SK-N-SH (cell line): Measurements from ENCODE around the gene KCNQ5. TPM values are rescaled to one million over a fixed set of nuclear protein-coding genes. Genes with fewer than 3 reads are reported as not detected.

Experiments
- CTCF ChIA-PET: fragments of 300-600, 350-600 bp; formaldehyde crosslinking; extraction: SDS; loops from one replicate; lab custom pipeline; 2021; lab: Yijun Ruan, JAX
- POLR2A ChIA-PET: fragments of 350-600 bp; sonication (Branson Sonifier 250); formaldehyde crosslinking; extraction: SDS; loops from one replicate; lab custom pipeline; 2020; ENCODE audit warnings: antibody characterized with exemption, inconsistent platforms; lab: Yijun Ruan, JAX
- DNase-seq: peaks from one replicate; pipeline ENCODE4 v3.0.0; 2012
- H2AFZ ChIP-seq: fragments of 200-600 bp; sonication (generic); 2 replicates; pipeline ENCODE4 v1.8.1; 2016; ENCODE audit warnings: antibody characterized with exemption, mild to moderate bottlenecking, low read depth
- H3F3A ChIP-seq: fragments of 200-600 bp; sonication (generic); replicated peaks from 2 replicates; pipeline ENCODE3; 2016; ENCODE audit warnings: antibody characterized with exemption, mild to moderate bottlenecking; ENCODE audit not compliant: insufficient read depth
- H3K27ac ChIP-seq, 2 experiments: fragments of 200-500 bp in 1 of 2; fragments of 200-600 bp in 1 of 2; sonication (Bioruptor generic) in 1 of 2; sonication (generic), shearing (Covaris generic) in 1 of 2; 2 replicates each; pipeline versions ENCODE4 v1.5.1 to v1.6.1; 2014 to 2016; ENCODE audit warnings: low read depth in 2 of 2, inconsistent platforms in 1 of 2, low read length in 1 of 2, mild to moderate bottlenecking in 1 of 2, mixed read lengths in 1 of 2
- H3K27me3 ChIP-seq: fragments of 200-600 bp; sonication (generic), shearing (Covaris generic); 2 replicates; pipeline ENCODE4 v1.6.1; 2016; ENCODE audit warnings: mixed run types; ENCODE audit not compliant: insufficient read depth
- H3K36me3 ChIP-seq, 2 experiments: fragments of 200-500 bp in 1 of 2; fragments of 200-600 bp in 1 of 2; sonication (Bioruptor generic) in 1 of 2; sonication (generic) in 1 of 2; replicated peaks in 1 of 2; 2 replicates each; pipeline versions ENCODE3 to v1.5.1; 2014 to 2016; ENCODE audit warnings: low read length in 1 of 2, mild to moderate bottlenecking in 1 of 2; ENCODE audit not compliant: insufficient read depth in 2 of 2, control insufficient read depth in 1 of 2
- H3K4me1 ChIP-seq, 2 experiments: fragments of 200-500 bp in 1 of 2; fragments of 200-600 bp in 1 of 2; sonication (Bioruptor generic) in 1 of 2; sonication (generic), shearing (Covaris generic) in 1 of 2; 2 replicates each; pipeline versions ENCODE4 v1.5.1 to v1.6.1; 2014 to 2016; ENCODE audit warnings: low read depth in 1 of 2, low read length in 1 of 2, mixed run types in 1 of 2; ENCODE audit not compliant: insufficient read depth in 2 of 2, control insufficient read depth in 1 of 2
- H3K4me2 ChIP-seq: fragments of 200-600 bp; sonication (generic), shearing (Covaris generic); 2 replicates; pipeline ENCODE4 v1.6.1; 2017; ENCODE audit warnings: mixed run types
- H3K4me3 ChIP-seq, 2 experiments: fragments of 200-500 bp in 1 of 2; fragments of 200-600 bp in 1 of 2; sonication (Bioruptor generic) in 1 of 2; sonication (generic), shearing (Covaris generic) in 1 of 2; 2 replicates each; pipeline versions ENCODE4 v1.5.1 to v1.8.1; 2014 to 2016; ENCODE audit warnings: low read depth in 2 of 2, inconsistent platforms in 1 of 2, low read length in 1 of 2, mild to moderate bottlenecking in 1 of 2, mixed read lengths in 1 of 2, moderate library complexity in 1 of 2
- H3K79me2 ChIP-seq: fragments of 200-600 bp; sonication (generic); 2 replicates; pipeline ENCODE4 v1.8.1; 2017; ENCODE audit warnings: mild to moderate bottlenecking; ENCODE audit not compliant: insufficient read depth
- H3K9ac ChIP-seq: fragments of 200-600 bp; sonication (generic); 2 replicates; pipeline ENCODE4 v1.6.1; 2017; ENCODE audit warnings: mixed run types
- H3K9me2 ChIP-seq: fragments of 200-600 bp; sonication (generic); 2 replicates; pipeline ENCODE4 v1.6.1; 2017; ENCODE audit warnings: mixed run types
- H3K9me3 ChIP-seq: fragments of 200-600 bp; sonication (generic); 2 replicates; pipeline ENCODE4 v1.6.1; 2017; ENCODE audit warnings: mixed run types, mild to moderate bottlenecking, moderate library complexity
- H4K20me1 ChIP-seq: fragments of 200-600 bp; sonication (generic); 2 replicates; pipeline ENCODE4 v1.6.1; 2017; ENCODE audit warnings: mild to moderate bottlenecking, mixed run types; ENCODE audit not compliant: insufficient read depth
- CTCF ChIP-seq: fragments of 200-600 bp; sonication (generic); IDR thresholded peaks from 2 replicates; pipeline ENCODE4 v1.6.1; 2017; ENCODE audit warnings: antibody characterized with exemption, mild to moderate bottlenecking, moderate library complexity
- ELF1 ChIP-seq: IDR thresholded peaks from 2 replicates; pipeline ENCODE4 v1.4.0; 2012
- EP300 ChIP-seq, 2 experiments: IDR thresholded peaks; 2 replicates each; pipeline versions ENCODE4 v1.4.0 to v1.6.1; 2012; ENCODE audit warnings: borderline replicate concordance in 1 of 2, low read depth in 1 of 2, low read length in 1 of 2
- FOXM1 ChIP-seq: IDR thresholded peaks from 2 replicates; pipeline ENCODE4 v1.4.0; 2012; ENCODE audit warnings: low read depth, mild to moderate bottlenecking
- GABPA ChIP-seq: IDR thresholded peaks from 2 replicates; pipeline ENCODE4 v1.4.0; 2012; ENCODE audit warnings: low read depth, mild to moderate bottlenecking
- IRF3 ChIP-seq: fragments of 150-350 bp; IDR thresholded peaks from 2 replicates; pipeline ENCODE4 v1.6.1; 2016; ENCODE audit warnings: mild to moderate bottlenecking, low read depth, low read length
- RAD21 ChIP-seq: IDR thresholded peaks from 2 replicates; pipeline ENCODE4 v1.6.1; 2012; ENCODE audit warnings: mild to moderate bottlenecking, low read length
- RCOR1 ChIP-seq: fragments of 150-350 bp; IDR thresholded peaks from 2 replicates; pipeline ENCODE4 v1.6.1; 2017; ENCODE audit warnings: antibody characterized with exemption, low read length
- SIN3A ChIP-seq: IDR thresholded peaks from 2 replicates; pipeline ENCODE4 v1.6.1; 2012; ENCODE audit warnings: low read depth, mild to moderate bottlenecking, low read length, moderate library complexity, borderline replicate concordance
- SMC3 ChIP-seq: IDR thresholded peaks from 2 replicates; pipeline ENCODE4 v1.6.1; 2012; ENCODE audit warnings: low read depth, low read length, improper control_type of control experiment
- TAF1 ChIP-seq: IDR thresholded peaks from 2 replicates; pipeline ENCODE4 v1.6.1; 2012; ENCODE audit warnings: low read depth, mild to moderate bottlenecking, low read length, moderate library complexity, borderline replicate concordance
- TCF12 ChIP-seq: IDR thresholded peaks from 2 replicates; pipeline ENCODE4 v1.4.0; 2012
- YY1 ChIP-seq: IDR thresholded peaks from 2 replicates; pipeline ENCODE4 v1.4.0; 2012; ENCODE audit warnings: low read depth, mild to moderate bottlenecking
- WGBS: methylation state at CpG from one replicate; pipeline ENCODE4 v1.1.6; 2017; ENCODE audit warnings: low lambda C conversion rate; 5-methylcytosine and 5-hydroxymethylcytosine counted together
- polyA plus RNA-seq, 3 experiments: library from polyadenylated mRNA; depleted of rRNA; stranded (reverse); fragments of >200 nt; gene quantifications; 2 replicates each; pipeline ENCODE4 v1.2.3, GENCODE V29; 2012

Gene KCNQ5
- polyA plus RNA-seq, 1 of the 3 experiments (the other 2 are of a cell fraction), result 3.2 TPM

- Histone ChIP-seq H4K20me1 (no peaks in the 10 kb centered on the region), H3K27ac (no peak overlapping the region), H3K9me2 (no peaks in the 10 kb centered on the region), H3K4me3 (no peak overlapping the region), H3K9me3 (no peaks in the 10 kb centered on the region), H3K9ac (no peak overlapping the region), H2AFZ (no peak overlapping the region), H3K4me2 (no peak overlapping the region), H3K36me3 (peaks cover 0 to 19% of the 10 kb centered on the region in 2 experiments), H3K79me2 (no peaks in the 10 kb centered on the region), H3K27me3 (no peaks in the 10 kb centered on the region), H3K4me1 (peaks cover 0 to 4% of the 10 kb centered on the region in 2 experiments; a peak in 1 of 4 replicates), H3F3A (peaks cover 8% of the 10 kb centered on the region)
- 93% methylated on average over 34 of the region's 41 CpGs for WGBS
- peak; percentile 12 for DNase-seq
- TF ChIP-seq IRF3 (no peak), TCF12 (no peak), SIN3A (no peak), TAF1 (no peak), FOXM1 (no peak)
- ChIA-PET POLR2A (no interaction called here), CTCF (interaction anchor here (1.4 kb wide), 1 partner anchor 12 kb away, joined by 3 read pairs; no protein-coding TSS in a partner anchor)
Observed at GRCh38 chr6:73156793-73157767, 535.2 kb downstream of the KCNQ5 start.

- TF ChIP-seq SMC3, result no peak
- TF ChIP-seq RAD21, result no peak
- no peak for TF ChIP-seq RCOR1
- no peak for TF ChIP-seq CTCF
- no peak for TF ChIP-seq YY1
- TF ChIP-seq ELF1, result no peak
- TF ChIP-seq EP300 (IDR thresholded peaks at IDR 0.05; ENCODE audit: borderline replicate concordance in 1 of 2, low read depth in 1 of 2, low read length in 1 of 2), result no peak
- no peak for TF ChIP-seq GABPA
- POLR2A ChIA-PET, result no interaction called here
- CTCF ChIA-PET, result interaction anchor here (0.9 to 1.4 kb wide), 2 partner anchors 11 to 24 kb away, joined by 3 read pairs; no protein-coding TSS in a partner anchor
Observed at GRCh38 chr6:73157870-73158269, 536.0 kb downstream of the KCNQ5 start.

More at GRCh38 chr6:73157870-73158269, 536.0 kb downstream of the KCNQ5 start:
- no peaks in the 10 kb centered on the region for H3K9me2 ChIP-seq
- peak; percentile 16 for DNase-seq
- no peak overlapping the region for H2AFZ ChIP-seq
- no peak overlapping the region for H3K4me3 ChIP-seq
- peaks cover 8% of the 10 kb centered on the region for H3F3A ChIP-seq
- H3K9me3 ChIP-seq, result no peaks in the 10 kb centered on the region
- no peak overlapping the region for H3K27ac ChIP-seq
- no peaks in the 10 kb centered on the region for H3K27me3 ChIP-seq
- peaks cover 0 to 19% of the 10 kb centered on the region in 2 experiments for H3K36me3 ChIP-seq
- H3K79me2 ChIP-seq, result no peaks in the 10 kb centered on the region
- H4K20me1 ChIP-seq, result no peaks in the 10 kb centered on the region
- H3K4me2 ChIP-seq, result no peak overlapping the region
- peaks cover 0 to 4% of the 10 kb centered on the region in 2 experiments; a peak in 1 of 4 replicates for H3K4me1 ChIP-seq
- WGBS, result 92% methylated on average over 20 of the region's 34 CpGs
- no peak overlapping the region for H3K9ac ChIP-seq
